PC-3 (cell line): ENCODE results near the gene SLC25A26. TPM values are rescaled to one million over a fixed set of nuclear protein-coding genes. Genes with fewer than 3 reads are reported as not detected.

Source experiments
- ATAC-seq: fragments of 200-7000 bp; cut with Tn5 transposase; 2 replicates; pipeline ENCODE4 v1.9.1; 2020; ENCODE audit warnings: mild to moderate bottlenecking, moderate library complexity
- BruUV-seq: library from RNA; stranded (reverse); fragments of 400-500 nt; replicated peaks from 2 replicates; lab custom pipeline; 2021; lab: Mats Ljungman, UMichigan
- CTCF ChIA-PET: fragments of 300-600 bp; sonication (Branson Sonifier 250); formaldehyde crosslinking; loops from one replicate; lab custom pipeline; 2022; ENCODE audit warnings: antibody characterized with exemption; lab: Charles Lee
- POLR2A ChIA-PET: fragments of 300-600 bp; sonication (Branson Sonifier 250); formaldehyde crosslinking; loops from one replicate; lab custom pipeline; 2022; ENCODE audit warnings: antibody characterized with exemption; ENCODE audit not compliant: unreplicated experiment; lab: Charles Lee
- DNase-seq: peaks from one replicate; pipeline ENCODE4 v3.0.0-alpha.2; 2015
- H2AFZ ChIP-seq: fragments of 300-600 bp; sonication (generic); 2 replicates; pipeline ENCODE4 v1.6.0; 2016; ENCODE audit warnings: antibody characterized with exemption, low read length
- H3F3A ChIP-seq: fragments of 300-600 bp; sonication (generic); one replicate; pipeline ENCODE4 v1.6.0; 2017; ENCODE audit warnings: antibody characterized with exemption, low read length, control low read depth, mild to moderate bottlenecking; ENCODE audit not compliant: unreplicated experiment
- H3K27ac ChIP-seq: fragments of 300-600 bp; sonication (generic); 2 replicates; pipeline ENCODE4 v1.5.1; 2016; ENCODE audit warnings: mild to moderate bottlenecking, low read length
- H3K27me3 ChIP-seq: fragments of 300-600 bp; sonication (generic); 2 replicates; pipeline ENCODE4 v1.6.1; 2016; ENCODE audit warnings: low read length, mixed read lengths
- H3K36me3 ChIP-seq: fragments of 300-600 bp; sonication (generic); 2 replicates; pipeline ENCODE4 v1.6.1; 2016; ENCODE audit warnings: low read depth, mixed run types, low read length, mixed read lengths
- H3K4me1 ChIP-seq: fragments of 300-600 bp; sonication (generic); 2 replicates; pipeline ENCODE4 v1.5.1; 2016; ENCODE audit warnings: low read length; ENCODE audit not compliant: insufficient read depth
- H3K4me2 ChIP-seq: fragments of 300-600 bp; sonication (generic); 2 replicates; pipeline ENCODE4 v1.6.0; 2016; ENCODE audit warnings: low read length
- H3K4me3 ChIP-seq: fragments of 300-600 bp; sonication (generic); 2 replicates; pipeline ENCODE4 v1.5.1; 2016; ENCODE audit warnings: mild to moderate bottlenecking, low read length, mixed read lengths
- H3K79me2 ChIP-seq: fragments of 300-600 bp; sonication (generic); 2 replicates; pipeline ENCODE4 v1.6.1; 2017; ENCODE audit warnings: low read length, mixed read lengths
- H3K9ac ChIP-seq: fragments of 300-600 bp; sonication (generic); 2 replicates; pipeline ENCODE4 v1.6.0; 2016; ENCODE audit warnings: mild to moderate bottlenecking, low read length
- H3K9me2 ChIP-seq: fragments of 300-600 bp; sonication (generic); replicated peaks from 2 replicates; pipeline ENCODE4 v1.6.1; 2016; ENCODE audit warnings: mixed run types, low read length, mixed read lengths
- H3K9me3 ChIP-seq: fragments of 300-600 bp; sonication (generic); 2 replicates; pipeline ENCODE4 v1.6.1; 2016; ENCODE audit warnings: low read length, mixed read lengths
- H4K20me1 ChIP-seq: fragments of 300-600 bp; sonication (generic); 2 replicates; pipeline ENCODE4 v1.6.1; 2016; ENCODE audit warnings: low read length, mixed read lengths
- CTCF ChIP-seq: fragments of 300-600 bp; sonication (generic); conservative IDR thresholded peaks from 2 replicates; pipeline ENCODE4 v1.5.1; 2017; ENCODE audit warnings: antibody characterized with exemption, low read depth, mild to moderate bottlenecking, low read length
- EZH2 ChIP-seq: fragments of 300-600 bp; sonication (generic); IDR thresholded peaks from one replicate; pipeline ENCODE4 v1.6.1; 2017; ENCODE audit warnings: antibody characterized with exemption, mild to moderate bottlenecking, low read length; ENCODE audit not compliant: unreplicated experiment
- EZH2phosphoT487 ChIP-seq: fragments of 300-600 bp; sonication (generic); IDR thresholded peaks from 2 replicates; pipeline ENCODE4 v1.6.1; 2018; ENCODE audit warnings: mild to moderate bottlenecking, antibody characterized with exemption, low read length, borderline replicate concordance
- intact Hi-C: fragments of 100-400 bp; cut with micrococcal nuclease; formaldehyde crosslinking; loops from 2 replicates; pipeline ENCODE4 v1.9.0; 2023
- total RNA-seq: library from RNA; depleted of rRNA; stranded (reverse); fragments of >200 nt; gene quantifications from 2 replicates; pipeline ENCODE4 v1.2.3, GENCODE V29; 2014

The SLC25A26 gene
- total RNA-seq, 1 experiment from 2014 or later, result 7.9 TPM

DNA sequence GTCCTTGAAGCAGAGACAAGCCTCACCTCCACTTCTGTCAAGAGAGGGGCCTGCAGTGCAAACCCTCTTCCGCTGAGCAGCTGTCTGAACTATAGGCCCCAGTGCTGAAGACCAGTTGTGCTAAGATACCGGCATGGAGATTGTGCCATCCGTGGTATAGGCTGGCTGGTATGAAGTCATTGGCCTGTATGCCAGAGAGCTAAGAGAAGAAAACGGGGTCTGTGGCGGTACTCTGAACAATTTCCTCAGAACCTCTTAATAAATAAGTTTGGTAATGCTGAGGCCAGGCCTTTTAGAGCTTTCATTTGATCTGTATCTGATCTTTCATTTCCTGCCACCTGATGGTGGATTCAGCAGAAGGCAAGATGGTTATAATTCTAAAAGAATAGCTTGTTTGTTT, 157.0 kb downstream of the SLC25A26 start:
- TF ChIP-seq CTCF (no peak), EZH2phosphoT487 (no peak)
- no peaks in the 10 kb centered on the region for H3K9me3 ChIP-seq
- DNase-seq (no peak), ATAC-seq (no peak)
- no peak overlapping the region for H3K4me3 ChIP-seq
- intact Hi-C loops, result no loop called here
- H3K4me2 ChIP-seq, result no peak overlapping the region
- no peaks in the 10 kb centered on the region for H3K79me2 ChIP-seq
- no peak overlapping the region for H2AFZ ChIP-seq
- no peak overlapping the region for H3K27ac ChIP-seq
- no peaks in the 10 kb centered on the region for H3K36me3 ChIP-seq
- no peaks in the 10 kb centered on the region for H3F3A ChIP-seq
- CTCF ChIA-PET, result no interaction called here
- H3K27me3 ChIP-seq, result no peaks in the 10 kb centered on the region
- no TSS peak for BruUV-seq
- H3K4me1 ChIP-seq, result no peaks in the 10 kb centered on the region; the same call in 1 of the 2 replicates
- no peaks in the 10 kb centered on the region for H3K9me2 ChIP-seq
- POLR2A ChIA-PET, result no interaction called here
- no peaks in the 10 kb centered on the region for H4K20me1 ChIP-seq
- H3K9ac ChIP-seq, result no peak overlapping the region

DNA sequence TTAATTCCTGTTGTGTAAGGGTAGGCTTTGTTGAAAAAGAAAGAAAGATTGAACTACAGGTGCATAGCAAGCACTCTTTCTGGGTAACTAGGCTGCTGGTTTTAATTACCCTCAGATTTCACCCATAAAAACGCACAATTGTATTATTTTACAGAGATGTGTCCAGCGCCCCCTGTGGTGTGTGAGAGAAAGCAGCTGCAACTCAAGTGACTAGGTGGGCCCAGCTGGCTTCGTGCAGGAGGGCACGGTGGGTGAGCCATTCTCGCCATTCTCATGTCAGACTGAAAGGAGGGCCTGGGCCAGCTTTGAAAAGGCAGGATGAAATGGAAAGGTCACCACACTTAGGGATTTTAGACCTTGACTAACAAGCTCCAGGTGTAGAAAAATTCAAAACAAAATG, 157.5 kb downstream of the SLC25A26 start:
- TF ChIP-seq EZH2phosphoT487, result no peak
- TF ChIP-seq CTCF, result peak; percentile 64
- Histone ChIP-seq H3K27ac (no peak overlapping the region), H3K4me2 (no peak overlapping the region), H3K79me2 (no peaks in the 10 kb centered on the region), H3K27me3 (no peaks in the 10 kb centered on the region), H2AFZ (no peak overlapping the region), H3K36me3 (no peaks in the 10 kb centered on the region), H3K4me1 (no peaks in the 10 kb centered on the region; the same call in 1 of the 2 replicates), H4K20me1 (no peaks in the 10 kb centered on the region), H3K9me3 (no peaks in the 10 kb centered on the region), H3F3A (no peaks in the 10 kb centered on the region), H3K9me2 (no peaks in the 10 kb centered on the region), H3K4me3 (no peak overlapping the region), H3K9ac (no peak overlapping the region)
- ATAC-seq (no peak), DNase-seq (peak; percentile 10)
- CTCF ChIA-PET, result no interaction called here
- intact Hi-C loops, result no loop called here
- BruUV-seq, result no TSS peak
- POLR2A ChIA-PET, result interaction anchor here (0.7 kb wide), 1 partner anchor 168 kb away, joined by 3 read pairs; no protein-coding TSS in a partner anchor

DNA sequence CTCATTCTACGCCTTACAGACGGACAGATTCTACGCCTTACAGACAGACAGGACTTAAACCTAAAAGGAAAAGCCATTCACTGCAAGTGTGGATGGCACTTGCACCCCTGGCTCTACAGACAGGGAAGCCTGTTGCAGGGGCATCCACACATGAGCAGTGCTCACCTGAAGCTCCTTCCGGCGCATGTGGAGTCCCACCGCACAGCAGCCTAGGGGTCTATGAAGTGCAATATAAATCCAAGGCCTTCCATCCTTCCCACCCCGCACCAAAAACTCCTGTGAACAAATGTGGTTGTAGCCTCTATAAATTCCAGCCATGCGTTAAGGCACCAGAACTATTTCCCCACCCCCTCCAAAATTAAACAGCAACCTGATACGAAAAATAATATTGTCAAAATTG, 158.8 kb downstream of the SLC25A26 start:
- no peak overlapping the region for H3K27ac ChIP-seq
- no peaks in the 10 kb centered on the region for H3K79me2 ChIP-seq
- H3F3A ChIP-seq, result no peaks in the 10 kb centered on the region
- no peak for ATAC-seq
- H3K9ac ChIP-seq, result no peak overlapping the region
- H3K4me2 ChIP-seq, result no peak overlapping the region
- intact Hi-C loops, result no loop called here
- no peaks in the 10 kb centered on the region for H3K9me3 ChIP-seq
- ChIA-PET POLR2A (no interaction called here), CTCF (no interaction called here)
- H3K4me1 ChIP-seq, result no peaks in the 10 kb centered on the region; the same call in 1 of the 2 replicates
- H3K36me3 ChIP-seq, result no peaks in the 10 kb centered on the region
- no peak overlapping the region for H2AFZ ChIP-seq
- no peak overlapping the region for H3K4me3 ChIP-seq
- no peak for TF ChIP-seq EZH2phosphoT487
- TF ChIP-seq CTCF, result no peak
- no peak for TF ChIP-seq EZH2
- no peaks in the 10 kb centered on the region for H3K27me3 ChIP-seq
- no peaks in the 10 kb centered on the region for H4K20me1 ChIP-seq
- H3K9me2 ChIP-seq, result no peaks in the 10 kb centered on the region
- no TSS peak for BruUV-seq
- no peak for DNase-seq
